Limb (tissue), 2 donors: ENCODE data around the gene ACSS1.
"Not testable (repeated sequence)": the region's sequence is repeated elsewhere in the genome, so short reads cannot be mapped to it uniquely, and the experiment has no call there.

Source experiments
- DNase-seq, 2 donors: peaks; one replicate each; pipeline ENCODE4 v3.0.0-alpha.2; 2016; ENCODE audit errors: extremely low spot score in 2 of 2

Gene ACSS1

DNA sequence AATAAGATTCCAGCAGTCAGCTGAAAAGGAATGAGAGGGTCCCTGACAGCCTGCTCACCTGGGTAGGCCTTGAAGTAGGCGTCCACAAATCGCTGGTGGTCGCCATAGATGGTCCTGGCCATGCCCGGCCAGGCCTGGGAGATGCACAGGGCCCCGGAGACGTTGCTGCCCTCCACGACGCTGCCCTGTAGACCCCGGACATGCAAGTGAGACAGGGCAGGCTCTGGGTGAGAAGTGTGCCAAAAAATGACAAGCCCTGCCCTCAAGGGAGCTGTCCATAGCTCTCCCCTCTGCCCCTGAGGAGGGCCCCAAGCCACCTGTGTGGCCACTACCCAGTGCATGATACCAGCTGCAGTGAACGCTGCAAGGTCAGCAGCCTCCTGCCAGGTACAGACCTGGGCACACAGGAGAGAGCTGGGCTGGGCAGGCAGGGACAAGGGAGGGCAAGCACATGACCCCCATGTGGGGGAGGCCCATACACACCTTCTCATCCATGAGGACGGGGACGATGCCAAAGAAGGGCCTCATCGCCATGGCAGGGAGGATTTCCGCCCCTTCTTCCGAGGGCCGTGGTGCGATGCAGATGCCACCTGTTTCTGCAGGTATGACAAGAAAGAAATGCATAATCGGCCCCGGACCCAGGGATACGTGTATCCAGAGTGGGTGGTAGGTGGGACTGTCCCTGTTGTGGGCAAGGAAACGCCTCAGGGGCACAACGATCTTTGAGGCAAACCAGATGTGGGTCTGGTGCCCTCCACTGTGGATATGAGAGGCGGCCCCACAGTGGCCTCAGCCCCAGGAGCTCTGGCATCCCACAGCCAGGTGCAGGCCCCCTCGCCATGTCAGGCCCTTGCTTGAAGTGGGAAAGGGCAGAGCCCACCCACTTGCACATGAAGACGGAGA is 44.2 kb downstream of the ACSS1 start:
- no peak for DNase-seq

GRCh38 chr20:25012616-25013189 is 45.2 kb downstream of the ACSS1 start:
- DNase-seq, result no peak

- DNase-seq, result no peak
These were observed 46.1 kb downstream of the ACSS1 start for GRCh38 chr20:25011831-25012241.

GRCh38 chr20:25011261-25011660 is 46.7 kb downstream of the ACSS1 start:
- no peak for DNase-seq

GRCh38 chr20:25009218-25010145 is 48.5 kb downstream of the ACSS1 start:
- DNase-seq, result no peak

DNA sequence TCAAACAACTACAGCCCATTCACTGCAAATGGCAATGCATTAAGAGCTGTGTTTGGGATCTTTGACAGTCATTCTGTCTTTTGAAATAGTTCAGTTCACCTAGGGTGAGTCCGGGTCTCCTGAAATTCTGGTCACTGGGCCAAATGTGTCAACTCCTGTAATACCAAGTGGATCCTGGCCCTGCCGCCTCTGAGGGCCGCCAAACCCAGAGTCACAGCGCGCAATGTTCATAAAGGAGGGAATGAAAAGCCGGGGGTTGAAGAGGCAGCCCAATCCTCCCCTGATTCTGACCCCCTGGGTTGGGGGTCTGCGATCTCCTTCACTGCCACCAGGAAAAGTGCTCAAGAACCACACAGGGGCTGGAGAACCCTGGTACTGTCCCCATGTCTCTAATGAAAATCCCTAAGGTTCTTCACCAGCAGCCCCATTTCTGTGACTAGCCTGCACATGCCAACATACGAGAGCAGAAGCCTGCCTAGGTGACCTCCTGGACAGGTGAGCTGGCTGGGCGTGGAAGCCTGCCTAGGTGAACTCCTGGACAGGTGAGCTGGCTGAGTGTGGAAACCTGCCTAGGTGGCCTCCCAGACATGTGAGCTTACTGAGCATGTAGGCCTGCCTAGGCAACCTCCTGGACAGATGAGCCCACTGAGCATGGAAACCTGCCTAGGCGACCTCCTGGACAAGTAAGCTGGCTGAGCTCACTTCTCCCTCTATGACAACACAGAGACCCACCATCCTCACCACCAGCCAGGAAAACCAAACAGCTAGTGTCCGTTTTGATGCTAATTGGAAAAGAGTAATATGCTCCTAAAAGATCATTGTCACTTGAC is 49.3 kb downstream of the ACSS1 start:
- DNase-seq, result no peak

DNA sequence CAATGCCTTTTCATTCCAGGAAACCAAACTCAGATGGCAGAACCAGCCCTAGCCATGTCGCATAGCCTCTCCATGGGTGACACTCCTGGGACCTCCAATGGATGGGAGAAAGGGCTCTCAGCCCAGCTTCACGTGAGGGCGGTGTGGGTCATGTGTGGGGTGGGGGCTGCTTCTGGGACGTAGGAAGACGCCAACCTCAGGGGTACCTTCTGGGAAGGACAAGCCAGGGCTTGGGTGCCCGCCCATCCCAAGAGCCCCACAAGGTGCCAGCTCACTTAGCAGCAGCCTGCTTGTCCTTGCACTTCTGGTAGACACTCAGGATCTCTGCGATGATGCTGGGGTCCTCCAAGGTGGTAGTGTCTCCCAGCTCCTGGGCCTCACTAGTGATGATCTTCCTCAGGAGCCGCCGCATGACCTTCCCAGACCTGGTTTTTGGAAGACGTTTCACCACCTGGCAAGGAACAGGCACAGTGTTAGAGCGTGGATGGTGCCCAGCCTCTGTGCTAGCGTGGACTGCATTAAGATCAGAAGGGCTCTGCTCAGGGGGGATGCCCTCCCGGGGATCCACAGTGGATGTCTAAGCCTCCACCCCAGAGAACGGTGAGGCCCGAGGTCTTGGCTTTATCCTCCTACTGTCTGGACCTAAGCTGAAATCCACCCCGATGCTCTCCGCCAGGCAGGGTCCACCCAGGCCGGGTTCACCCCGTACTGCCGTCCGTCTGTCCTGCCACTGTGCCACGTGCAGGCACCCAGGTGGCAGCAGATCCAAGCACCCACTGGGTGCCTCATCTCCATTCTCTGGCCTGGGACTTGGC is 50.2 kb downstream of the ACSS1 start:
- no peak for DNase-seq

- DNase-seq, result no peak
These were observed 51.3 kb downstream of the ACSS1 start for GRCh38 chr20:25006431-25007167.

DNA sequence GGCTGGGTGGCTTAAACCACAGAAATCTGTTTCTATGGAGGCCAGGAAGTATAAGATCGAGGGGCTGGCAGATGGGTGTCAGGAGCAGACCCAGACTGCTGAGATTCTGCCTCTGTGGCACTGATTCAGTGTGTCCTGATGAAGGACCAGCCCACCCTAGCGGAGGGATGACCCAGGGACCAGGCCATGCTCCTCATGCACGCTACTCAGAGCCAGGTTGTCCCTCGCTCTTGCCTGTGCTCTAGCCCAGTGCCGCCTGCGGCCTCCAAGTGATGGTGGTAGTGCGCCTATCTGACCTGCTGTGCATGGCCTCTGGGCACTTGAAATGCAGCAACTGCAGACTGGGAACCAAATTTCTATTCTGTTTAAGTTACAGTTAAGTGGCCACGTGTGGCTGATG is 52.3 kb downstream of the ACSS1 start:
- no peak for DNase-seq

DNA sequence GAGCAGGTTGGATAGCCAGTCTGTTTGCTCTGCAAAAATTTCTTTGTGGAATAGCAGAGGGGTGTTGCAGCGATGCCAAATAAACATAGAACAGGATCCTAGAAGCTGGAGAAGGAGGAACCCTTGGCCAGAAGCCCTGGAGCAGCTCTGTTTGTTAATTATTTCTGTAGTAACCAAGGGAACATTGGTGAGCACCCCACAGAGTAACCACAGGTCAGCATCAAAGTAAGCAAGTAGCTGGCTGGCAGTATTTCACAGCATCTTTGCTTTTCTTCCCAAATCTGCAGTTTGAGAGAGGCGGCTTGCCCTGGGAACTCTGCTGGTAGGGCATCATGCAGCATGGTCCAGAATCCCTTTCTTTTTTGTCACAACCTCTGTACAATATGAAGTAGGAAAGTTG is 52.7 kb downstream of the ACSS1 start:
- no peak for DNase-seq

DNA sequence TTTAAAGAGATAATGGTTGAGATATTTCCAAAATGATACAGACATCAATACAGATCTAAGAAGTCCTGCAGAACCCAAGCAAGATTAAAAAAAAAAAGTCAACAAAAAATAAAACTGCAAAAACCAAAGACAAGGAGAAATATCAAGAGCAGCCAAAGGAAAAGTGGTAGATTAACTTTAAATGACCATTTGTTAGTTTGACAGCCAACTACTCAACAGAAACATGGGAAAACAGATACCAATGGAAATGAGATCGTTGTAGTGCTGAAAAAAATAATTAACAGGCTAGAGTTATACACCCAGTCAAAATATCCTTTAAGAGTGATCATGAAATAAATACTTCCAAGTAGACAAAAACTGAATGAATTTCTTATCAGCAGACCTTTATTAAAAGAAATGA is 54.9 kb downstream of the ACSS1 start:
- no peak for DNase-seq

DNA sequence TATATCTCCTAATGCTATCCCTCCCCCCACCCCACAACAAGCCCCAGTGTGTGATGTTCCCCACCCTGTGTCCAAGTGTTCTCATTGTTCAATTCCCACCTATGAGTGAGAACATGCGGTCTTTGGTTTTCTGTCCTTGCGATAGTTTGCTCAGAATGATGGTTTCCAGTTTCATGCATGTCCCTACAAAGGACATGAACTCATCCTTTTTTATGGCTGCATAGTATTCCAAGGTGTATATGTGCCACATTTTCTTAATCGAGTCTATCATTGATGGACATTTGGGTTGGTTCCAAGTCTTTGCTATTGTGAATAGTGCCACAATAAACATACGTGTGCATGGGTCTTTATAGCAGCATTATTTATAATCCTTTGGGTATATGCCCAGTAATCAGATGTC is 56.6 kb downstream of the ACSS1 start:
- not testable (repeated sequence) for DNase-seq

DNA sequence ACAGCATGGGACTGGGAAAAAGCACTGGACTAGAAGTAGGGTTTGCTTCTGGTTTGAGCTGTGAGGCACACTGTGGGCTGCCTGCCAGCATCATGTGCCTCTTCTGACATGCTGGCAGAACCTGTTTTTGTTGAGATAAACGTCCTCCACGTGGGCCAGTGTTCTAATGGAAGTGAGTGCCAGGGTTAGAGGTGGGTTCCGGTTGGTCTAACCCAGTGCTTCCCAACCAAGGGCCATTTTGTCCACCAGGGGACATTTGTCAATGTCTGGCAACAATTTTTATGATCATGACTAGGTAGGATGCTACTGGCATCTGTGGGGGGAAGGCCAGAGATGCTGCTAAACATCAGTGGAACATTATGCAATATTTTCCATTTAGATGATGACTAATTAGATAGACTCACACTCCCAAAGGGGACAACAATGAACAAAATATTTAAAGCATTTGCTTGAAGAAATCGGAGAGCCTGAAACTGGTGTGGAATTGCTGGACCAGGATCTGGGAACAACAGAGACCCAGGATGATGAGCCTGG is 57.6 kb downstream of the ACSS1 start:
- DNase-seq, result no peak

GRCh38 chr20:24999568-24999967 is 58.4 kb downstream of the ACSS1 start:
- DNase-seq, result peak in 1 of 2 donors; percentile 15

DNA sequence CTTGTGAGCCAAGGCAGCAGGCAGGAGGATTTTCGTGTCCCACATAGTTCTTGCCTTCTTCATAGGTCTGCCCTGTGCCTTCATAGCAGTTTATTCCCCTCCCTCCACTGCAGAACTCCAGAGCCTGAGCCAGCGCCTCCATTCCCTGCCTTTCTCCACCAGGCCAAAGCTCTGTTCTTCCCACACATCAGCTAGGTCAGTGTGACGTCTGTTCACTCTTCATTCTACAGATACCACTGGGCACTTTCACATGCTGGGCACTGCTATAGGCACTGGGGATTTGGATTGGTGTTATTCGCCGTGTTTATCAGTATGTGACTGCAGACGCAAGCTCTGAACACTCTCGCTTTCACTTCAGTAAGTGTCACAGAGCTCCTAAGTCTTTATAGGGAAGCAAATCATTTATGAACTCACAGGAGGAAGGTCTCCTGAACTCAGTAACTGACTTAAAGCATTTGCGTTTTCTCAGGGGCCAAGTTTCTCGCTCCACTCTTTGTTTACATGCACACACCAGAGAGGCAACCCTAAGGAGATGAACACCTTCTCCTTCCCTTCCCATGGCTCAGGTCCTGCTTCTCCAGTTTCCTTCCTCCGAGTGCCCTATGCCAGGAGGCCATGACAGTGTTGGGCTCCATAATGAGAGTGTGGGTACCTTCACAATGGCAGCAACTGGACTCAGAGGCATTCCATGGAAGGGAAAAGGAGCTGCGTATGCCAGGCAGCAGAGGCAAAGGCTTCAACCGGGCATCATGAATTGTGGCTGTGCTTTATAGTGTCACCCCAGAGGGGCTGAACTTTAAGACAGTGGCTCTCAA is 59.1 kb downstream of the ACSS1 start:
- DNase-seq, result peak in 1 of 2 donors; percentile 9

GRCh38 chr20:24998121-24998520 is 59.8 kb downstream of the ACSS1 start:
- DNase-seq, result peak in 1 of 2 donors; percentile 12

DNA sequence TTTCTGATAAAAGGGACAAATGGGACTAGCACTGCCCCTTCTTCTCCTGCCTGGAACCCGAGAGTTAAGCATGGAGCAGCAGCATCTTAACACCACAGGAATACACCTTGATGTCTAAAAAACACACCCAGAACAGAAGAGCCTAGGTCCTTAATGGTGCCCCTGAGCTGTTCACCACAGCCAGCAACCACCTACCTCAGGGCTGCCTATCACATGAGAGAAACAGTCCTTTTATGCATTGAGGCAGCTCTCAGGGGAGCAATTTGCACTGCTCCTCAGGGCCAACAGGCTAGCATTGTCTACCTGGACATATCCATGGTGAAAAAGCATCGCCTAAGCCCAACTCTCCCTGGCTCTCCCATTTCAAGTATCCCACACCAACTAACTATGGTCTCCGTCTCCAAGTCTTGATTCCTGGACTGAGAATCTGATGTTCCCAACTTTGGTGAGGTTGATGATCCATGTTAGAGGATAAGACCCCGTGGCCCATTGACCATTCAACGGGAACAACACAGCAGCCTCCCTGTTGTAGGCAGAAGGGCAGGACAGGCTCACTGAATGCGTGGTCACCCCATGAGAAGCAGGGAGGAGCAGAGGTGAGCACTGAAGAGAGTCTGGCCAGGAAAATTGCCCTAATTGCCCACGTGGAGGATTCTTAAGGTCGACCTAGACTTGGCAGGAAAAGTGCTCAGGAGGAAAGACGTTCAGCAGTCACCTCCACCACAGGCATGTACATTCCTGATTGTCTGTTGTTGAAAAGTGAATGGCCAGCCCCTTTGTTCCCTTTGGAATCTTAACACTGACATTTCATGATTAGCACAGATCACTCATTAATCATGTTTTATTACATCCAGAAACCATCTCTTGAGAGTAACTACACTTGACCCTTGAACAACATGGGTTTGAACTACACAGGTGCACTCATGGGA is 61.2 kb downstream of the ACSS1 start:
- peak in 1 of 2 donors; percentile 15 for DNase-seq
